GM12892 (cell line): ENCODE results near the gene EXO1.

Source experiments
- POLR2A ChIP-seq: IDR thresholded peaks from 2 replicates; pipeline ENCODE4 v1.6.1; 2011; ENCODE audit warnings: low read depth, low read length, control low read depth
- POLR2AphosphoS5 ChIP-seq: IDR thresholded peaks from 2 replicates; pipeline ENCODE4 v1.6.1; 2011; ENCODE audit warnings: low read depth, low read length, control low read depth
- TAF1 ChIP-seq: IDR thresholded peaks from 2 replicates; pipeline ENCODE4 v1.6.1; 2011; ENCODE audit warnings: low read depth, mild to moderate bottlenecking, control low read depth, low read length, borderline replicate concordance

- TF ChIP-seq POLR2A = no peak
- TF ChIP-seq POLR2AphosphoS5 = no peak
- no peak for TF ChIP-seq TAF1
These were observed 43.3 kb downstream of the EXO1 start for GRCh38 chr1:241891296-241891695.
